Measurements from ENCODE around the gene DACH1.

DNA sequence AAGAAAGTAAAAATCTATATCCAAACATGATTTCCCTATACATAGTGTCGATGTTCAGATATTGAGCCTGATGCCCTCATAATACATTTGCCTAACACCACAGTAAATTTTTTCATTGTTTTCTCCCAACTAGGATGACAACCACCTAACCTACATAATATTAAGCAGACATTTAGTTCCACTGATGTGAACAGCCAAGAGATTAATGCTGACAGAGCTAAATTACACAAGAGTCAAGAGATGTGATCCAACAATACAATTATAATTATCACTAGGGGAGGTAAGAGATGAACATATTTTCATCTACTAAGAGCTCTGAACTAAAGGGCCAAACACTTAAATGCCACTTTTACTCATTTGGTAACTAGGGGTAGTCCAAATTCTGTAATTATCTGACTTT is 145.9 kb downstream of the DACH1 start:
- TF ChIP-seq ZNF644 (CRISPR knock-in tag; IDR thresholded peaks at IDR 0.05; ENCODE audit: low read depth) (no peak), WIZ (CRISPR knock-in tag; IDR thresholded peaks at IDR 0.05) (no peak), CBFB (CRISPR knock-in tag; IDR thresholded peaks at IDR 0.05) (no peak), MAZ (IDR thresholded peaks at IDR 0.05; ENCODE audit: borderline replicate concordance, low read depth, low read length) (no peak), MAZ (CRISPR knock-in tag; IDR thresholded peaks at IDR 0.05; ENCODE audit: low read depth) (no peak)
- TF ChIP-seq, protein P1, sequence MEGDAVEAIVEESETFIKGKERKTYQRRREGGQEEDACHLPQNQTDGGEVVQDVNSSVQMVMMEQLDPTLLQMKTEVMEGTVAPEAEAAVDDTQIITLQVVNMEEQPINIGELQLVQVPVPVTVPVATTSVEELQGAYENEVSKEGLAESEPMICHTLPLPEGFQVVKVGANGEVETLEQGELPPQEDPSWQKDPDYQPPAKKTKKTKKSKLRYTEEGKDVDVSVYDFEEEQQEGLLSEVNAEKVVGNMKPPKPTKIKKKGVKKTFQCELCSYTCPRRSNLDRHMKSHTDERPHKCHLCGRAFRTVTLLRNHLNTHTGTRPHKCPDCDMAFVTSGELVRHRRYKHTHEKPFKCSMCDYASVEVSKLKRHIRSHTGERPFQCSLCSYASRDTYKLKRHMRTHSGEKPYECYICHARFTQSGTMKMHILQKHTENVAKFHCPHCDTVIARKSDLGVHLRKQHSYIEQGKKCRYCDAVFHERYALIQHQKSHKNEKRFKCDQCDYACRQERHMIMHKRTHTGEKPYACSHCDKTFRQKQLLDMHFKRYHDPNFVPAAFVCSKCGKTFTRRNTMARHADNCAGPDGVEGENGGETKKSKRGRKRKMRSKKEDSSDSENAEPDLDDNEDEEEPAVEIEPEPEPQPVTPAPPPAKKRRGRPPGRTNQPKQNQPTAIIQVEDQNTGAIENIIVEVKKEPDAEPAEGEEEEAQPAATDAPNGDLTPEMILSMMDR (CRISPR knock-in tag; IDR thresholded peaks at IDR 0.05), result no peak
- TF ChIP-seq, protein P2, sequence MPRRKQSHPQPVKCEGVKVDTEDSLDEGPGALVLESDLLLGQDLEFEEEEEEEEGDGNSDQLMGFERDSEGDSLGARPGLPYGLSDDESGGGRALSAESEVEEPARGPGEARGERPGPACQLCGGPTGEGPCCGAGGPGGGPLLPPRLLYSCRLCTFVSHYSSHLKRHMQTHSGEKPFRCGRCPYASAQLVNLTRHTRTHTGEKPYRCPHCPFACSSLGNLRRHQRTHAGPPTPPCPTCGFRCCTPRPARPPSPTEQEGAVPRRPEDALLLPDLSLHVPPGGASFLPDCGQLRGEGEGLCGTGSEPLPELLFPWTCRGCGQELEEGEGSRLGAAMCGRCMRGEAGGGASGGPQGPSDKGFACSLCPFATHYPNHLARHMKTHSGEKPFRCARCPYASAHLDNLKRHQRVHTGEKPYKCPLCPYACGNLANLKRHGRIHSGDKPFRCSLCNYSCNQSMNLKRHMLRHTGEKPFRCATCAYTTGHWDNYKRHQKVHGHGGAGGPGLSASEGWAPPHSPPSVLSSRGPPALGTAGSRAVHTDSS (CRISPR knock-in tag; conservative IDR thresholded peaks at IDR 0.05), result no peak

Measured in HepG2 (cell line).